Measurements from ENCODE around the gene DNAJB4.

- TF ChIP-seq GATA3 (IDR thresholded peaks at IDR 0.05; ENCODE audit: low read depth, low read length) (no peak), GATA2 (IDR thresholded peaks at IDR 0.05; ENCODE audit: low read depth, low read length) (no peak)
These were observed 42.9 kb downstream of the DNAJB4 start for GRCh38 chr1:78047631-78048030.

Measured in SH-SY5Y (cell line).